SK-N-SH treated with all-trans-retinoic acid at 6 μM for 48 hours (cell line): ENCODE data around the gene TSBP1.

Experiments used
- GLIS3 ChIP-seq: fragments of 250-450 bp; sonication (Bioruptor Pico); IDR thresholded peaks from 2 replicates; pipeline ENCODE4 v1.5.0; 2020; ENCODE audit warnings: mild to moderate bottlenecking, moderate library complexity
- ISL1 ChIP-seq: fragments of 250-450 bp; sonication (Bioruptor Pico); IDR thresholded peaks from 2 replicates; pipeline ENCODE4 v2.1.2; 2022; ENCODE audit warnings: mild to moderate bottlenecking, moderate library complexity
- OSR1 ChIP-seq: fragments of 250-450 bp; sonication (Bioruptor Pico); IDR thresholded peaks from 2 replicates; pipeline ENCODE4 v1.8.0; 2022; ENCODE audit warnings: moderate library complexity, mild to moderate bottlenecking, inconsistent platforms
- PATZ1 ChIP-seq: fragments of 250-450 bp; sonication (Bioruptor Pico); IDR thresholded peaks from 2 replicates; pipeline ENCODE4 v1.8.0; 2020; ENCODE audit warnings: mild to moderate bottlenecking, moderate library complexity, borderline replicate concordance
- RARB ChIP-seq: fragments of 250-450 bp; sonication (Bioruptor Pico); IDR thresholded peaks from 2 replicates; pipeline ENCODE4 v1.8.0; 2021; ENCODE audit warnings: mild to moderate bottlenecking, moderate library complexity
- TSHZ2 ChIP-seq: fragments of 250-450 bp; sonication (Bioruptor Pico); IDR thresholded peaks from 2 replicates; pipeline ENCODE4 v1.5.0; 2020; ENCODE audit warnings: mild to moderate bottlenecking, moderate library complexity
- ZFP30 ChIP-seq: fragments of 450-650 bp; formaldehyde crosslinking; IDR thresholded peaks from 2 replicates; pipeline ENCODE4 v1.5.0; 2022; ENCODE audit warnings: mild to moderate bottlenecking, moderate library complexity
- ZNF70 ChIP-seq: fragments of 450-650 bp; formaldehyde crosslinking; IDR thresholded peaks from 2 replicates; pipeline ENCODE4 v1.5.0; 2020; ENCODE audit warnings: mild to moderate bottlenecking, moderate library complexity
- ZNF8 ChIP-seq: fragments of 450-650 bp; formaldehyde crosslinking; IDR thresholded peaks from 2 replicates; pipeline ENCODE4 v1.5.0; 2020; ENCODE audit warnings: mild to moderate bottlenecking, moderate library complexity
- TF ChIP-seq, protein P1 (sequence below): fragments of 250-450 bp; sonication (Bioruptor Pico); IDR thresholded peaks from 2 replicates; pipeline ENCODE4 v1.5.1; 2021; ENCODE audit warnings: mild to moderate bottlenecking, moderate library complexity

GRCh38 chr6:32290886-32291450 is 80.7 kb downstream of the TSBP1 start:
- TF ChIP-seq ZNF8 (CRISPR knock-in tag) (no peak), TSHZ2 (CRISPR knock-in tag) (no peak), OSR1 (CRISPR knock-in tag) (no peak), ZNF70 (CRISPR knock-in tag) (no peak), ISL1 (no peak), ZFP30 (CRISPR knock-in tag) (no peak), PATZ1 (CRISPR knock-in tag) (no peak), RARB (CRISPR knock-in tag) (no peak), GLIS3 (CRISPR knock-in tag) (no peak)
- TF ChIP-seq, protein P1, sequence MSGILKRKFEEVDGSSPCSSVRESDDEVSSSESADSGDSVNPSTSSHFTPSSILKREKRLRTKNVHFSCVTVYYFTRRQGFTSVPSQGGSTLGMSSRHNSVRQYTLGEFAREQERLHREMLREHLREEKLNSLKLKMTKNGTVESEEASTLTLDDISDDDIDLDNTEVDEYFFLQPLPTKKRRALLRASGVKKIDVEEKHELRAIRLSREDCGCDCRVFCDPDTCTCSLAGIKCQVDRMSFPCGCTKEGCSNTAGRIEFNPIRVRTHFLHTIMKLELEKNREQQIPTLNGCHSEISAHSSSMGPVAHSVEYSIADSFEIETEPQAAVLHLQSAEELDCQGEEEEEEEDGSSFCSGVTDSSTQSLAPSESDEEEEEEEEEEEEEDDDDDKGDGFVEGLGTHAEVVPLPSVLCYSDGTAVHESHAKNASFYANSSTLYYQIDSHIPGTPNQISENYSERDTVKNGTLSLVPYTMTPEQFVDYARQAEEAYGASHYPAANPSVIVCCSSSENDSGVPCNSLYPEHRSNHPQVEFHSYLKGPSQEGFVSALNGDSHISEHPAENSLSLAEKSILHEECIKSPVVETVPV (CRISPR knock-in tag), result no peak
